Glutamatergic neuron (in vitro differentiated cells): ENCODE measurements around the gene THBD. TPM values are rescaled to one million over a fixed set of nuclear protein-coding genes. Genes with fewer than 3 reads are reported as not detected.

ENCODE experiments used
- DNase-seq: peaks from one replicate; pipeline ENCODE4 v3.0.0; 2022
- H3K27ac Mint-ChIP-seq: one replicate; pipeline ENCODE4 v1.8.0; 2020; ENCODE audit warnings: mild to moderate bottlenecking, mixed read lengths, inconsistent platforms; ENCODE audit not compliant: unreplicated experiment
- H3K27me3 Mint-ChIP-seq: one replicate; pipeline ENCODE4 v1.8.0; 2020; ENCODE audit warnings: mild to moderate bottlenecking, moderate library complexity, mixed read lengths, inconsistent platforms; ENCODE audit not compliant: unreplicated experiment
- H3K36me3 Mint-ChIP-seq: one replicate; pipeline ENCODE4 v1.8.0; 2020; ENCODE audit warnings: mild to moderate bottlenecking, mixed read lengths, inconsistent platforms; ENCODE audit not compliant: unreplicated experiment
- H3K4me1 Mint-ChIP-seq: one replicate; pipeline ENCODE4 v1.8.0; 2020; ENCODE audit warnings: mild to moderate bottlenecking, low read depth, mixed read lengths, inconsistent platforms; ENCODE audit not compliant: unreplicated experiment
- H3K4me3 Mint-ChIP-seq: one replicate; pipeline ENCODE4 v1.8.0; 2020; ENCODE audit warnings: mild to moderate bottlenecking, mixed read lengths, inconsistent platforms; ENCODE audit not compliant: unreplicated experiment
- H3K9me3 Mint-ChIP-seq: one replicate; pipeline ENCODE4 v1.8.0; 2020; ENCODE audit warnings: mild to moderate bottlenecking, moderate library complexity, mixed read lengths, inconsistent platforms; ENCODE audit not compliant: unreplicated experiment
- CTCF ChIP-seq: fragments of 200-600 bp; sonication (generic); IDR thresholded peaks from one replicate; pipeline ENCODE4 v1.5.0; 2021; ENCODE audit not compliant: partially characterized antibody, unreplicated experiment
- total RNA-seq: library from RNA; stranded (reverse); fragmentation: NEBNext Ultra II Directional; extraction: Animal tissue kit (Norgen Biotek cat#: 25700); gene quantifications from one replicate; pipeline ENCODE4 v1.2.1, GENCODE V29; 2021; ENCODE audit not compliant: unreplicated experiment

THBD gene
- total RNA-seq, 1 donor from 2014 or later, result not detected

GRCh38 chr20:23077277-23077676 lies 27.8 kb upstream of the THBD start:
- DNase-seq, result no peak
- H3K9me3 Mint-ChIP-seq, result peaks cover 2% of the 10 kb centered on the region
- no peak overlapping the region for H3K4me3 Mint-ChIP-seq
- H3K27ac Mint-ChIP-seq, result no peak overlapping the region
- peaks cover 20% of the 10 kb centered on the region for H3K4me1 Mint-ChIP-seq
- no peak for TF ChIP-seq CTCF
- H3K36me3 Mint-ChIP-seq, result no peaks in the 10 kb centered on the region
- peaks cover 3% of the 10 kb centered on the region for H3K27me3 Mint-ChIP-seq

GRCh38 chr20:23074052-23074451 lies 24.6 kb upstream of the THBD start:
- no peak for DNase-seq
- Mint-ChIP-seq H3K9me3 (peaks cover 2% of the 10 kb centered on the region), H3K4me3 (no peak overlapping the region), H3K36me3 (no peaks in the 10 kb centered on the region), H3K27me3 (peaks cover 3% of the 10 kb centered on the region), H3K27ac (no peak overlapping the region), H3K4me1 (peaks cover 8% of the 10 kb centered on the region)
- TF ChIP-seq CTCF, result no peak

GRCh38 chr20:23072892-23073586 lies 23.6 kb upstream of the THBD start:
- H3K9me3 Mint-ChIP-seq, result peaks cover 2% of the 10 kb centered on the region
- peaks cover 3% of the 10 kb centered on the region for H3K27me3 Mint-ChIP-seq
- H3K4me3 Mint-ChIP-seq, result no peak overlapping the region
- no peaks in the 10 kb centered on the region for H3K4me1 Mint-ChIP-seq
- H3K27ac Mint-ChIP-seq, result no peak overlapping the region
- H3K36me3 Mint-ChIP-seq, result no peaks in the 10 kb centered on the region
- TF ChIP-seq CTCF, result no peak
- no peak for DNase-seq

- Mint-ChIP-seq H3K27ac (no peak overlapping the region), H3K36me3 (no peaks in the 10 kb centered on the region)
Observed at GRCh38 chr20:23071996-23072395, 22.5 kb upstream of the THBD start.

More at GRCh38 chr20:23071996-23072395, 22.5 kb upstream of the THBD start:
- TF ChIP-seq CTCF, result no peak
- Mint-ChIP-seq H3K27me3 (peaks cover 3% of the 10 kb centered on the region), H3K4me3 (no peak overlapping the region), H3K9me3 (peaks cover 2% of the 10 kb centered on the region), H3K4me1 (no peaks in the 10 kb centered on the region)
- no peak for DNase-seq
